SK-N-SH treated with all-trans-retinoic acid at 6 μM for 48 hours (cell line): Measurements from ENCODE around the gene NPAS2.

Experiments used
- ARNTL ChIP-seq: fragments of 450-650 bp; formaldehyde crosslinking; IDR thresholded peaks from 2 replicates; pipeline ENCODE4 v1.5.0; 2020; ENCODE audit warnings: low read depth, mild to moderate bottlenecking, moderate library complexity, borderline replicate concordance
- BACH2 ChIP-seq: fragments of 250-450 bp; sonication (Bioruptor Pico); IDR thresholded peaks from 2 replicates; pipeline ENCODE4 v1.9.0; 2021; ENCODE audit warnings: mild to moderate bottlenecking, borderline replicate concordance
- CREB5 ChIP-seq: fragments of 250-450 bp; sonication (Bioruptor Pico); IDR thresholded peaks from 2 replicates; pipeline ENCODE4 v1.5.1; 2020; ENCODE audit warnings: low read depth, mild to moderate bottlenecking, moderate library complexity
- ISL1 ChIP-seq: fragments of 250-450 bp; sonication (Bioruptor Pico); IDR thresholded peaks from 2 replicates; pipeline ENCODE4 v2.1.2; 2022; ENCODE audit warnings: mild to moderate bottlenecking, moderate library complexity
- PATZ1 ChIP-seq: fragments of 250-450 bp; sonication (Bioruptor Pico); IDR thresholded peaks from 2 replicates; pipeline ENCODE4 v1.8.0; 2020; ENCODE audit warnings: mild to moderate bottlenecking, moderate library complexity, borderline replicate concordance
- RARB ChIP-seq: fragments of 250-450 bp; sonication (Bioruptor Pico); IDR thresholded peaks from 2 replicates; pipeline ENCODE4 v1.8.0; 2021; ENCODE audit warnings: mild to moderate bottlenecking, moderate library complexity
- SNAI2 ChIP-seq: fragments of 250-450 bp; sonication (Bioruptor Pico); IDR thresholded peaks from 2 replicates; pipeline ENCODE4 v1.5.0; 2020; ENCODE audit warnings: mild to moderate bottlenecking, moderate library complexity
- TOX ChIP-seq: fragments of 250-450 bp; sonication (Bioruptor Pico); IDR thresholded peaks from 2 replicates; pipeline ENCODE4 v1.8.0; 2021; ENCODE audit warnings: mild to moderate bottlenecking, moderate library complexity, borderline replicate concordance
- ZC3H10 ChIP-seq: fragments of 250-450 bp; sonication (Bioruptor Pico); IDR thresholded peaks from 2 replicates; pipeline ENCODE4 v1.5.1; 2021; ENCODE audit warnings: mild to moderate bottlenecking, moderate library complexity
- ZFP3 ChIP-seq: fragments of 250-450 bp; sonication (Bioruptor Pico); IDR thresholded peaks from 2 replicates; pipeline ENCODE4 v1.5.0; 2020; ENCODE audit warnings: mild to moderate bottlenecking, moderate library complexity
- ZFP30 ChIP-seq: fragments of 450-650 bp; formaldehyde crosslinking; IDR thresholded peaks from 2 replicates; pipeline ENCODE4 v1.5.0; 2022; ENCODE audit warnings: mild to moderate bottlenecking, moderate library complexity
- ZNF565 ChIP-seq: fragments of 450-650 bp; formaldehyde crosslinking; conservative IDR thresholded peaks from 2 replicates; pipeline ENCODE4 v1.5.0; 2020; ENCODE audit warnings: low read depth, mild to moderate bottlenecking, moderate library complexity
- ZNF70 ChIP-seq: fragments of 450-650 bp; formaldehyde crosslinking; IDR thresholded peaks from 2 replicates; pipeline ENCODE4 v1.5.0; 2020; ENCODE audit warnings: mild to moderate bottlenecking, moderate library complexity
- ZNF8 ChIP-seq: fragments of 450-650 bp; formaldehyde crosslinking; IDR thresholded peaks from 2 replicates; pipeline ENCODE4 v1.5.0; 2020; ENCODE audit warnings: mild to moderate bottlenecking, moderate library complexity

- no peak for TF ChIP-seq ZC3H10
- TF ChIP-seq ZFP30: no peak
- TF ChIP-seq PATZ1 (CRISPR knock-in tag): no peak
- no peak for TF ChIP-seq SNAI2 (CRISPR knock-in tag)
- TF ChIP-seq ZFP3: no peak
- TF ChIP-seq CREB5 (CRISPR knock-in tag): no peak
- no peak for TF ChIP-seq TOX (CRISPR knock-in tag)
- no peak for TF ChIP-seq BACH2 (CRISPR knock-in tag)
- TF ChIP-seq ZNF8 (CRISPR knock-in tag): no peak
- no peak for TF ChIP-seq RARB (CRISPR knock-in tag)
- TF ChIP-seq ZNF565 (CRISPR knock-in tag): no peak
- no peak for TF ChIP-seq ISL1
- no peak for TF ChIP-seq ZNF70
- no peak for TF ChIP-seq ARNTL (CRISPR knock-in tag)
These were observed 78.2 kb downstream of the NPAS2 start for GRCh38 chr2:100898035-100898665.
